ENCODE results near the gene ATN1. TPM values are rescaled to one million over a fixed set of nuclear protein-coding genes. Genes with fewer than 3 reads are reported as not detected.

ATN1 gene
- total RNA-seq, 1 donor from 2014 or later: 118 TPM

DNA sequence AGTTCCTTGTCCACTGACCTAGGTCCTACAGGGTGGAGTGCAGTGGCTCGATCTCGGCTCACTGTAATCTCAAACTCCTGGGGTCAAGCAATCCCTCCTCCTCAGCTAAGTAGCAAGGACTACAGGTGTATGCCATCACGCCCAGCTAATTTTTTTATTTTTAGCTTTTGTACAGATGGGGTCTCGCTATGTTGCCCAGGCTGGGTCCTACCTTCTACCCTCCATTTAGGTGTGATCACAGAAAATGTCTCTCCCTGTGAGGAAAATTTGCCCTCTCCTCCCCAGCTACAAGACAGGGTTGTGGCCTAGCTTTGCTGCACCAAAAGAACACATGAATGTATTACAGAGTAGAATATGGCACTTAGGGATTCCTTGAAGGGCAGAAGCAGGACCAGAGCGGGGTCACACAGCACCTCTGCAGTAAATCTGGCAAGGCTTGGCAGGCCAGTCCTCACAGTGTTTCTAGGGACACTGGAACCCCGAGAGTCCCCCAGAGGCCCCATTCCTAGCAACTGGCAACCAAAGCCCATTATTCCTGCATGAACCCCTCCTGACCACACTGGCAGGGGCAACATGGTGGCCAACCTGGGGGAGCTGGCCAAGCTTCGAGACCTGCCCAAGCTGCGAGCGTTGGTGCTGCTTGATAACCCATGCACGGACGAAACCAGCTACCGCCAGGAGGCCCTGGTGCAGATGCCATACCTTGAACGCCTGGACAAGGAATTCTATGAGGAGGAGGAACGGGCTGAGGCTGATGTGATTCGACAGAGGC lies 15.4 kb upstream of the ATN1 start:
- H3K4me1 Mint-ChIP-seq: peaks cover 27% of the 10 kb centered on the region
- no peaks in the 10 kb centered on the region for H3K9me3 Mint-ChIP-seq
- no peak for DNase-seq (ENCODE audit: low read depth, low spot score)
- TF ChIP-seq CTCF (conservative IDR thresholded peaks at IDR 0.05): no peak
- H3K36me3 Mint-ChIP-seq (ENCODE audit: low read depth): no peaks in the 10 kb centered on the region
- H3K27me3 Mint-ChIP-seq (ENCODE audit: low read depth): peaks cover 26% of the 10 kb centered on the region
- H3K27ac Mint-ChIP-seq (ENCODE audit: unreplicated experiment): no peak overlapping the region
- H3K4me3 Mint-ChIP-seq: peak overlapping the region; percentile 25

DNA sequence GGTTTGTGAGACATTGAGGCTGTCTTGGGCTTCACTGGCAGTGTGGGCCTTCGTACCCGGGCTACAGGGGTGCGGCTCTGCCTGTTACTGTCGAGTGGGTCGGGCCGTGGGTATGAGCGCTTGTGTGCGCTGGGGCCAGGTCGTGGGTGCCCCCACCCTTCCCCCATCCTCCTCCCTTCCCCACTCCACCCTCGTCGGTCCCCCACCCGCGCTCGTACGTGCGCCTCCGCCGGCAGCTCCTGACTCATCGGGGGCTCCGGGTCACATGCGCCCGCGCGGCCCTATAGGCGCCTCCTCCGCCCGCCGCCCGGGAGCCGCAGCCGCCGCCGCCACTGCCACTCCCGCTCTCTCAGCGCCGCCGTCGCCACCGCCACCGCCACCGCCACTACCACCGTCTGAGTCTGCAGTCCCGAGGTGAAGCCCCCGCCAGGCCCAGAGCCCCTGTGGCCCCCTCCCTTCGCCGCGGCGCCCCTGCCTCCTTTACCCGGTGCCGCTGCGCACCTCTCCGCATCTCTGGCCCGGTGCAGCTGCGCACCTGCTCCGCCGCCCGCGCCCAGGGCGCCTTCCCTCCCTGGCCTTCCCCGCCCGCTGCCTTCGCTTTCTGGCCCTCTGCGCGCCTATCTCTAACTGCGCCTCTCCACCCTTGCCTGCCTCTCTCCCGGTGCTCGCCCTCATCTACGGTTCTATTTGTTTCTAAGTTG lies 13.4 kb upstream of the ATN1 start, which contains the start of gene ENO2:
Gene ENO2 (plus strand): TSS at position 335 of the 701 bp plus-strand sequence. CDS start 1,253 bp downstream, outside the sequence.
- H3K36me3 Mint-ChIP-seq (ENCODE audit: low read depth): no peaks in the 10 kb centered on the region
- H3K4me3 Mint-ChIP-seq: peak within 1 kb of the TSS; percentile 88
- no peaks in the 10 kb centered on the region for H3K9me3 Mint-ChIP-seq
- H3K4me1 Mint-ChIP-seq: peaks cover 27% of the 10 kb centered on the region
- peak within 1 kb of the TSS; percentile 85 for H3K27ac Mint-ChIP-seq (ENCODE audit: unreplicated experiment)
- H3K27me3 Mint-ChIP-seq (ENCODE audit: low read depth): peaks cover 26% of the 10 kb centered on the region
- TF ChIP-seq CTCF (conservative IDR thresholded peaks at IDR 0.05): peak; percentile 7
- no peak for DNase-seq (ENCODE audit: low read depth, low spot score)

DNA sequence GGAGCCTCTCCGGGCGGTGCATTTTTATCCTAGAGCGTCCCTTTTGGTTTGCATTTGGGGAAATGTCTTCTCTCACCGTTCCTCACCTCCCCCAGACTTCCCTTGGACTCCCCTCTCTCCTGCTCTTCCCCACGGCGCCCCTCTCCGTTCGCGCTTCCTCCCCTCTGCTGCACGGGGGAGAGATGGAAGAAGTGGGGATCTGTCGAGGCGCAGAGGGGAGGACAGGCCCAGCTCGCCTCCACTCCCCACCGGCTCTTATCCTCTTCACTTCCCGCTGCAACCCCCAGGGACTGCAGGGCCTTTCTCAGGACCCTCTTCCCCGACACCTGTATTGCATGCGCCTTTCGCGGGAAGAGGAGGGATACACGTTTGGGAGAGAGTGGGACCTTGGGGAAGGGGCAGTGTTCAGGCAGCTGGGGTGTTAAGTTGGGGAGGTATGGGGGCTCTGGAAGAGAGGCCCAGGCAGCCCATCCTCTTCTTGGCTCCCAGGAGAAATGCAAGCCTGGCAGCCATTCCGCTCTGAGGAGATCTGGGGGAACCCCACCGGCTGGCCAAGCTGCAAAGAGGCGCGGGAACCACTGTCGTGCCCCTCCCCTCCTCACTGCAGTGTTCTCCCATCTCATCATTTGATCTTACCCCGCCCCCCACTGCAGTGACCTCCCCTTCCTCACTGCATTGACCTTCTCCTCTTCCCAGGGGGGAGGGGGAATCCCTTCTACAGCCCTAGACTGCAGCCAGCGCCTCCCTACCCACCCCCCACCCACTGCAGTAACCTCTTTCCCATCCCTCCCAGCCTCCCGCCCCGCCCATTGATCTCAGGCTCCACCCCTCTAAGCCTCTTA lies 12.6 kb upstream of the ATN1 start:
- H3K27me3 Mint-ChIP-seq (ENCODE audit: low read depth): peaks cover 26% of the 10 kb centered on the region
- peaks cover 31% of the 10 kb centered on the region for H3K4me1 Mint-ChIP-seq
- peak; percentile 2 for TF ChIP-seq CTCF (conservative IDR thresholded peaks at IDR 0.05)
- H3K36me3 Mint-ChIP-seq (ENCODE audit: low read depth): no peaks in the 10 kb centered on the region
- H3K4me3 Mint-ChIP-seq: peak overlapping the region; percentile 88
- no peaks in the 10 kb centered on the region for H3K9me3 Mint-ChIP-seq
- peak overlapping the region; percentile 85 for H3K27ac Mint-ChIP-seq (ENCODE audit: unreplicated experiment)
- no peak for DNase-seq (ENCODE audit: low read depth, low spot score)

DNA sequence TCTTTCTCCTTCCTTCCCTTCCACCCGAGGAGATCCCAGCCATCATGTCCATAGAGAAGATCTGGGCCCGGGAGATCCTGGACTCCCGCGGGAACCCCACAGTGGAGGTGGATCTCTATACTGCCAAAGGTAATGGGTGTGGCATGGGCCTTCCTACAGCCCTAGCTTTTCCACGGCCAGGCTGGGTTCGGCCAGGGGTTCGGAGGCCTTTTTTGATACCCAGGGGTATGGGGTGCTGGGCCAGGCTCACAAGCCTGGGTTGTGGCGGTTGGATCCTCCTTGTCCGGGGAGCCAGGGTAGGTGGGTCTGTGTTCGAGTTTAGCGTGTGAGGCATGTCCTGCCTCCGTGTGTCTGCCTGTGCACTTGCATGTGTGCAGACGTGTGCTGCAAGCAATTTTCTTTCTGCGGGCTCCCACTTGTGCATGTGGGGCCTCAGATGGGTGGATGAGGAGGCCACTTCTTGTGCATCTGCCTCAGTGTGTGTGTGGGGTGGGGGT lies 11.9 kb upstream of the ATN1 start:
- H3K4me1 Mint-ChIP-seq: peaks cover 31% of the 10 kb centered on the region
- H3K36me3 Mint-ChIP-seq (ENCODE audit: low read depth): no peaks in the 10 kb centered on the region
- H3K4me3 Mint-ChIP-seq: peak overlapping the region; percentile 88
- peaks cover 26% of the 10 kb centered on the region for H3K27me3 Mint-ChIP-seq (ENCODE audit: low read depth)
- no peak for TF ChIP-seq CTCF (conservative IDR thresholded peaks at IDR 0.05)
- no peak for DNase-seq (ENCODE audit: low read depth, low spot score)
- H3K9me3 Mint-ChIP-seq: no peaks in the 10 kb centered on the region
- no peak overlapping the region for H3K27ac Mint-ChIP-seq (ENCODE audit: unreplicated experiment)
